Measurements from ENCODE around the gene SLC16A6.
"Not testable (repeated sequence)": the region's sequence is repeated elsewhere in the genome, so short reads cannot be mapped to it uniquely, and the experiment has no call there.

The SLC16A6 gene

GRCh38 chr17:68220186-68220585 is 70.7 kb downstream of the SLC16A6 start:
- DNase-seq (ENCODE audit: low read depth): not testable (repeated sequence)

GRCh38 chr17:68219429-68219828 is 71.5 kb downstream of the SLC16A6 start:
- not testable (repeated sequence) for DNase-seq (ENCODE audit: low read depth)
